SU-DHL-6 (cell line): ENCODE measurements around the gene ARHGAP21.
A peak's percentile ranks its signal among the peaks of the same experiment; 100 is the strongest.

Experiments
- H2AFZ ChIP-seq: fragments of 200-600 bp; sonication (generic); 2 replicates; pipeline ENCODE4 v1.6.1; 2014; ENCODE audit warnings: low read depth, mild to moderate bottlenecking, moderate library complexity, mixed read lengths, antibody characterized with exemption, low read length; ENCODE audit not compliant: severe bottlenecking
- H3F3A ChIP-seq: fragments of 200-600 bp; shearing (Covaris generic); 2 replicates; pipeline ENCODE4 v1.6.0; 2016; ENCODE audit warnings: antibody characterized with exemption, mild to moderate bottlenecking; ENCODE audit not compliant: insufficient read depth
- H3K27ac ChIP-seq: fragments of 200-600 bp; sonication (generic); 2 replicates; pipeline ENCODE4 v1.5.1; 2016; ENCODE audit warnings: low read depth, mild to moderate bottlenecking, low read length, moderate library complexity, mixed read lengths
- H3K27me3 ChIP-seq: fragments of 200-600 bp; sonication (generic), shearing (Covaris generic); 2 replicates; pipeline ENCODE4 v1.6.0; 2014; ENCODE audit warnings: mild to moderate bottlenecking, low read length
- H3K36me3 ChIP-seq: fragments of 200-600 bp; sonication (generic); 2 replicates; pipeline ENCODE4 v1.6.1; 2014; ENCODE audit warnings: mild to moderate bottlenecking, low read length, mixed read lengths
- H3K4me2 ChIP-seq: fragments of 300-600, 200-600 bp; shearing (Covaris generic), sonication (generic); 2 replicates; pipeline ENCODE4 v1.6.0; 2014; ENCODE audit warnings: low read length, low read depth, mild to moderate bottlenecking; ENCODE audit not compliant: poor library complexity, severe bottlenecking
- H3K4me3 ChIP-seq: fragments of 200-600 bp; sonication (generic); 2 replicates; pipeline ENCODE4 v1.5.1; 2014; ENCODE audit warnings: antibody characterized with exemption, low read length, mild to moderate bottlenecking, mixed read lengths; ENCODE audit not compliant: insufficient read depth, poor library complexity, severe bottlenecking
- H3K79me2 ChIP-seq: fragments of 200-600 bp; sonication (generic); 2 replicates; pipeline ENCODE4 v1.6.1; 2014; ENCODE audit warnings: mild to moderate bottlenecking, low read length, moderate library complexity; ENCODE audit not compliant: insufficient read depth
- H3K9ac ChIP-seq: fragments of 200-600 bp; sonication (generic); 2 replicates; pipeline ENCODE4 v1.7.0; 2014; ENCODE audit warnings: mild to moderate bottlenecking, low read length
- H3K9me2 ChIP-seq: fragments of 200-600 bp; sonication (generic); replicated peaks from 2 replicates; pipeline ENCODE4 v1.6.1; 2014; ENCODE audit warnings: low read length; ENCODE audit not compliant: insufficient read depth
- H3K9me3 ChIP-seq: fragments of 200-600 bp; sonication (generic); 2 replicates; pipeline ENCODE4 v1.6.1; 2014; ENCODE audit warnings: low read length, mixed read lengths; ENCODE audit not compliant: insufficient read depth
- H4K20me1 ChIP-seq: fragments of 200-600 bp; sonication (generic); 2 replicates; pipeline ENCODE4 v1.6.1; 2014; ENCODE audit warnings: low read depth, mild to moderate bottlenecking, antibody characterized with exemption, low read length, moderate library complexity, mixed read lengths
- EZH2phosphoT487 ChIP-seq: fragments of 200-600 bp; sonication (generic), shearing (Covaris generic); conservative IDR thresholded peaks from 2 replicates; pipeline ENCODE4 v1.6.1; 2018; ENCODE audit warnings: mild to moderate bottlenecking, antibody characterized with exemption, low read length, moderate library complexity, mixed read lengths
- TF ChIP-seq, protein P1 (sequence below): fragments of 200-600 bp; sonication (generic); IDR thresholded peaks from one replicate; pipeline ENCODE4 v1.5.1; 2017; ENCODE audit warnings: antibody characterized with exemption, mild to moderate bottlenecking, low read length, moderate library complexity; ENCODE audit not compliant: insufficient read depth, poor library complexity, severe bottlenecking

Gene ARHGAP21

DNA sequence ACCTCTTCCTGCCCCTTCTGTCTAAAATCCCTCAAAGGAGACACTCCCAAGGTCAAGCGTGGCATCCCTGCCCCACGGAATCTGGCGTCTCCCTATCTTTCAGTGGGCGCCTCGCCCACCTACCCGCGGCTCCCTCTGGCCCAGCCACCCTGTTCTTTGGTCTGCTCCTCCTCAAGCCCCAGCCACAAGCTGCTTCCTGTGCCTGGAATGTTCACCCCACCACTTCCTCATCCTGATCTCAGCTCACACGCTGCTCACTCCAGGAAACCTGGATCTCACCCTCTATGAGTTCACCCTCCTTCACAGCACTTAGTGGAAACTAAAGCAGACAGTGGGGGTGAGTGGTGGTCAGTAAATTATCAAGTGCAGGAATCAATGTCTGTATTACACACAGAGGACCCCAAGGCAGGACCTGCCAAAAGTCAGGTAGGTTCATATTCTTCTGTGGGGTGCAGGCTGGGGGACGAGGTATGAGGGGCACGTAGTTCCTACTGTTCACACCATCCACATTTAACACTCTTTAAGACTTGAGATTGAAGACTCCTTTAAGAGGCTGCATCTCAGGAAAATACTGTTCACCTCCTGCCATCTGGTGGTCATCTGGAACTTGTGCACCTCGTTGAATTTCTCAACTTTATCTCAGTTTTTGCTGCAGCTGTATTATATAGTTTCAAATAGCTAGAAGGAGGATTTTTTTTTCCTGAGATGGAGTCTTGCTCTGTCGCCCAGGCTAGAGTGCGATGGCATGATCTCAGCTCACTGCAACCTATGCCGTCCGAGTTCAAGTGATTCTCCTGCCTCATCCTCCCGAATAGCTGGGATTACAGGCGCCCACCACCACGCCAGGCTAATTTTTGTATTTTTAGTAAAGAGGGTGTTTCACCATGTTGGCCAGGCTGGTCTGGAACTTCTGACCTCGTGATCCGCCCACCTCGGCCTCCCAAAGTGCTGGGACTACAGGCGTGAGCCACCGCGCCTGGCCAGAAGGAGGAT lies 166.6 kb downstream of the ARHGAP21 start:
- no peak for TF ChIP-seq EZH2phosphoT487
- TF ChIP-seq, protein P1, sequence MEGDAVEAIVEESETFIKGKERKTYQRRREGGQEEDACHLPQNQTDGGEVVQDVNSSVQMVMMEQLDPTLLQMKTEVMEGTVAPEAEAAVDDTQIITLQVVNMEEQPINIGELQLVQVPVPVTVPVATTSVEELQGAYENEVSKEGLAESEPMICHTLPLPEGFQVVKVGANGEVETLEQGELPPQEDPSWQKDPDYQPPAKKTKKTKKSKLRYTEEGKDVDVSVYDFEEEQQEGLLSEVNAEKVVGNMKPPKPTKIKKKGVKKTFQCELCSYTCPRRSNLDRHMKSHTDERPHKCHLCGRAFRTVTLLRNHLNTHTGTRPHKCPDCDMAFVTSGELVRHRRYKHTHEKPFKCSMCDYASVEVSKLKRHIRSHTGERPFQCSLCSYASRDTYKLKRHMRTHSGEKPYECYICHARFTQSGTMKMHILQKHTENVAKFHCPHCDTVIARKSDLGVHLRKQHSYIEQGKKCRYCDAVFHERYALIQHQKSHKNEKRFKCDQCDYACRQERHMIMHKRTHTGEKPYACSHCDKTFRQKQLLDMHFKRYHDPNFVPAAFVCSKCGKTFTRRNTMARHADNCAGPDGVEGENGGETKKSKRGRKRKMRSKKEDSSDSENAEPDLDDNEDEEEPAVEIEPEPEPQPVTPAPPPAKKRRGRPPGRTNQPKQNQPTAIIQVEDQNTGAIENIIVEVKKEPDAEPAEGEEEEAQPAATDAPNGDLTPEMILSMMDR: peak; percentile 26
- no peak overlapping the region for H3K27ac ChIP-seq
- H3K9ac ChIP-seq: no peak overlapping the region
- no peaks in the 10 kb centered on the region for H3F3A ChIP-seq
- no peaks in the 10 kb centered on the region for H4K20me1 ChIP-seq
- no peaks in the 10 kb centered on the region for H3K79me2 ChIP-seq
- H3K27me3 ChIP-seq: no peaks in the 10 kb centered on the region
- no peaks in the 10 kb centered on the region for H3K36me3 ChIP-seq
- H2AFZ ChIP-seq: no peak overlapping the region
- H3K4me2 ChIP-seq: no peak overlapping the region
- no peak overlapping the region for H3K4me3 ChIP-seq
- H3K9me3 ChIP-seq: no peaks in the 10 kb centered on the region
- no peaks in the 10 kb centered on the region for H3K9me2 ChIP-seq

GRCh38 chr10:24556126-24556749 lies 167.4 kb downstream of the ARHGAP21 start:
- Histone ChIP-seq H2AFZ (no peak overlapping the region), H3K9me2 (no peaks in the 10 kb centered on the region), H3K27me3 (no peaks in the 10 kb centered on the region), H3K9ac (no peak overlapping the region), H3K79me2 (no peaks in the 10 kb centered on the region), H3F3A (no peaks in the 10 kb centered on the region), H3K9me3 (no peaks in the 10 kb centered on the region), H4K20me1 (no peaks in the 10 kb centered on the region), H3K27ac (no peak overlapping the region), H3K36me3 (no peaks in the 10 kb centered on the region), H3K4me3 (no peak overlapping the region), H3K4me2 (no peak overlapping the region)
- no peak for TF ChIP-seq EZH2phosphoT487
- TF ChIP-seq, protein P1: no peak

GRCh38 chr10:24554036-24554435 lies 169.7 kb downstream of the ARHGAP21 start:
- Histone ChIP-seq H3K27ac (no peak overlapping the region), H2AFZ (no peak overlapping the region), H3K36me3 (no peaks in the 10 kb centered on the region), H3K4me2 (no peak overlapping the region), H3K9me3 (no peaks in the 10 kb centered on the region), H3K9ac (no peak overlapping the region), H3K27me3 (no peaks in the 10 kb centered on the region), H3F3A (no peaks in the 10 kb centered on the region), H4K20me1 (no peaks in the 10 kb centered on the region), H3K79me2 (no peaks in the 10 kb centered on the region), H3K9me2 (no peaks in the 10 kb centered on the region), H3K4me3 (no peak overlapping the region)
- TF ChIP-seq, protein P1: no peak
- TF ChIP-seq EZH2phosphoT487: no peak
